ENCODE measurements around the gene MYO18A.

GRCh38 chr17:29149431-29150064 lies 30.6 kb downstream of the MYO18A start:
- TF ChIP-seq CTCF (IDR thresholded peaks at IDR 0.05) (no peak), EP300 (IDR thresholded peaks at IDR 0.05; ENCODE audit: low read depth) (no peak), POLR2A (IDR thresholded peaks at IDR 0.05) (no peak)
